AG04449 (cell line): ENCODE results near the gene PARP15.

Experiments
- CTCF ChIA-PET: fragments of 350-600 bp; formaldehyde crosslinking; extraction: SDS; loops from one replicate; lab custom pipeline; 2021; ENCODE audit warnings: antibody characterized with exemption; lab: Yijun Ruan, JAX
- POLR2A ChIA-PET: fragments of 400-600, 350-600 bp; formaldehyde crosslinking; extraction: SDS; loops from one replicate; lab custom pipeline; 2020; ENCODE audit warnings: antibody characterized with exemption, inconsistent platforms; lab: Yijun Ruan, JAX
- DNase-seq: peaks from one replicate; pipeline ENCODE4 v3.0.0-alpha.2; 2010; ENCODE audit warnings: low read depth, low spot score
- H3K4me3 ChIP-seq: 2 replicates; pipeline ENCODE4 v1.5.1; 2011; ENCODE audit warnings: low read depth, mild to moderate bottlenecking, control low read depth, low read length
- TF ChIP-seq, protein P1 (sequence below): IDR thresholded peaks from one replicate; pipeline ENCODE4 v1.5.1; 2011; ENCODE audit warnings: mild to moderate bottlenecking, moderate library complexity, low read length, control low read depth, inconsistent platforms; ENCODE audit not compliant: insufficient read depth; ENCODE audit errors: missing control alignments

PARP15 gene

DNA sequence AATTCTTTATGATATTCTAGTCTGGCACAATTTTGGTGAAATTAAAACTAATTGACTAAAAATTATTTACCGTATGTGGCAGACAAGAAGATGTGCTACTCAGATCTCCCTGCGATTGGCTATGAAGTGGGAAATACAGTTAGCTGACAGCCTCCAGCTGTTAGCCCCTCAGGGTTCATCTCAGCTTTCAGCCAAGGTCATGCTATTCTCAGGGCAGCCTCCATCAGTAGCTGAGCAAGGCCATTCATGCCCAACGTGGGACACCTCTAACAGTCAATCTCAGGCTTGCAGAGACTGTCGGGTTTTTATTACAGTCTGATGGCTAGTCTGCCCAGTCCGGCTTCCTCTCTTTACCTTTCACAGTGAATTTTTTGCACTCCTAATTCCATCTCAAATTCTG is 20.1 kb upstream of the PARP15 start:
- TF ChIP-seq, protein P1, sequence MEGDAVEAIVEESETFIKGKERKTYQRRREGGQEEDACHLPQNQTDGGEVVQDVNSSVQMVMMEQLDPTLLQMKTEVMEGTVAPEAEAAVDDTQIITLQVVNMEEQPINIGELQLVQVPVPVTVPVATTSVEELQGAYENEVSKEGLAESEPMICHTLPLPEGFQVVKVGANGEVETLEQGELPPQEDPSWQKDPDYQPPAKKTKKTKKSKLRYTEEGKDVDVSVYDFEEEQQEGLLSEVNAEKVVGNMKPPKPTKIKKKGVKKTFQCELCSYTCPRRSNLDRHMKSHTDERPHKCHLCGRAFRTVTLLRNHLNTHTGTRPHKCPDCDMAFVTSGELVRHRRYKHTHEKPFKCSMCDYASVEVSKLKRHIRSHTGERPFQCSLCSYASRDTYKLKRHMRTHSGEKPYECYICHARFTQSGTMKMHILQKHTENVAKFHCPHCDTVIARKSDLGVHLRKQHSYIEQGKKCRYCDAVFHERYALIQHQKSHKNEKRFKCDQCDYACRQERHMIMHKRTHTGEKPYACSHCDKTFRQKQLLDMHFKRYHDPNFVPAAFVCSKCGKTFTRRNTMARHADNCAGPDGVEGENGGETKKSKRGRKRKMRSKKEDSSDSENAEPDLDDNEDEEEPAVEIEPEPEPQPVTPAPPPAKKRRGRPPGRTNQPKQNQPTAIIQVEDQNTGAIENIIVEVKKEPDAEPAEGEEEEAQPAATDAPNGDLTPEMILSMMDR: no peak
- CTCF ChIA-PET: interaction anchor here (1.9 to 12.1 kb wide), 2 partner anchors 18 to 121 kb away, joined by 4 to 181 read pairs; partner anchors contain the start of gene PARP14
- DNase-seq: no peak
- H3K4me3 ChIP-seq: no peak overlapping the region
- POLR2A ChIA-PET: no interaction called here

DNA sequence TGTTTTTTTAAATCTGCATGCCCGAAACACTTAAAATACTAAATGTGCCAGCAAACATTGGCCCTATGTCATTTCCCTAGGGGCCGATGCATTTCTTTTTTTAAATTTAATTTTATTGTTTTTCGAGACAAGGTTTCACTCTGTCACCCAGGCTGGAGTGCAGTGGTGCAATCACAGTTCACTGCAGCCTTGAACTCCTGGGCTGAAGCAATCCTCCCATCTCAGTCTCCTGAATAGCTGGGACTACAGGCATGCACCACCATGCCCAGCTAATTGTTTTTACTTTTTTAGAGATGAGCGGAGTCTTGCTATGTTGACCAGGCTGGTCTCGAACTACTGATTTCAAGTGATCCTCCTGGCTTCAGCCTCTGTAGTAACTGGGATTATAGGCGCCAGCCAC is 18.8 kb upstream of the PARP15 start:
- POLR2A ChIA-PET: interaction anchor here (0.6 kb wide), 1 partner anchor 136 kb away, joined by 4 read pairs; no protein-coding TSS in a partner anchor
- TF ChIP-seq, protein P1: no peak
- CTCF ChIA-PET: interaction anchor here (1.1 to 12.1 kb wide), 5 partner anchors 10 to 474 kb away, joined by 3 to 181 read pairs (median 3); partner anchors contain the start of genes FAM162A and PARP14

DNA sequence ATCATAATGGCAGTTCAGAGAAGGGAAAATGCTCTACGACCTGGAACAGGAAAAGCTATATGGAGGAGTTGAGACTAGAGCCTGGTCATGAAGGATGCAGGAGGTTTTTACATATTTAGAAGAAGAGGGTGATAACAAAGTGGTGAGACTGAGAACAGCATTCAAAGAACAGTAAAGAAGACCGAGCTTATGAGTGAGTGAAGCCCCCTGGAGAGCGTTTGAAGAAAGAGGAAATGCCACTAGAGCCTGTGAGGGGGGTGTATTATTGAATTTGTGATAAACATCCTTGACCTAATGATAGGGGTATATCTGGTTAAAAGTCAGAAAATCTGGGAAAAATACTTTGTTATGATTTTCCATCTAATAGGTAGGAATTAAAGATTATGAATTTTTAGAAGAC is 17.5 kb upstream of the PARP15 start:
- ChIA-PET POLR2A (no interaction called here), CTCF (interaction anchor here (0.6 to 12.1 kb wide), 10 partner anchors 9 to 124 kb away, joined by 3 to 181 read pairs (median 3); partner anchors contain the start of gene PARP14)
- H3K4me3 ChIP-seq: no peak overlapping the region
- no peak for DNase-seq
- TF ChIP-seq, protein P1: no peak

More for the DNA sequence above, 18.8 kb upstream of the PARP15 start:
- DNase-seq: no peak
- no peak overlapping the region for H3K4me3 ChIP-seq

DNA sequence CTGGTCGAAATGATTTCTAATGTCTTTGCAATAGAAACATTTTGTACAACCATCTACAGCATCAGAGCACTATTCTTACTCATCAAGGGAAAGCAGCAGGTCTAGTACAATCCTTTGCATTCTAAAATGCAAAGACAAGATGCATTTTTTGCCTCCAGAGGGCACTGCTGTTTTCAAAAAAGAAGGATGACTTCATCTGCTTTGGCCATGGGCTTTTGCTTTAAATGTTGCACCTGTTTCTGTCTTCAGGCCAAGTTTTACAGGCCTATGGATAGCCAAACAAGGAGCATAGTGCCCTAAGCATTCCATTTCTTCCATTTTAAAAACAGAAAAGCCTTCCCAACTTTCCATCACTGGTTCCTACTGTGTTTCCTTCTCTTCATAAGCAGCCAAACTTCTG is 16.8 kb upstream of the PARP15 start:
- H3K4me3 ChIP-seq: no peak overlapping the region
- TF ChIP-seq, protein P1: peak; percentile 54
- POLR2A ChIA-PET: no interaction called here
- no peak for DNase-seq
- CTCF ChIA-PET: interaction anchor here (0.9 to 12.1 kb wide), 7 partner anchors 11 to 118 kb away, joined by 3 to 181 read pairs (median 3); partner anchors contain the start of gene PARP14

DNA sequence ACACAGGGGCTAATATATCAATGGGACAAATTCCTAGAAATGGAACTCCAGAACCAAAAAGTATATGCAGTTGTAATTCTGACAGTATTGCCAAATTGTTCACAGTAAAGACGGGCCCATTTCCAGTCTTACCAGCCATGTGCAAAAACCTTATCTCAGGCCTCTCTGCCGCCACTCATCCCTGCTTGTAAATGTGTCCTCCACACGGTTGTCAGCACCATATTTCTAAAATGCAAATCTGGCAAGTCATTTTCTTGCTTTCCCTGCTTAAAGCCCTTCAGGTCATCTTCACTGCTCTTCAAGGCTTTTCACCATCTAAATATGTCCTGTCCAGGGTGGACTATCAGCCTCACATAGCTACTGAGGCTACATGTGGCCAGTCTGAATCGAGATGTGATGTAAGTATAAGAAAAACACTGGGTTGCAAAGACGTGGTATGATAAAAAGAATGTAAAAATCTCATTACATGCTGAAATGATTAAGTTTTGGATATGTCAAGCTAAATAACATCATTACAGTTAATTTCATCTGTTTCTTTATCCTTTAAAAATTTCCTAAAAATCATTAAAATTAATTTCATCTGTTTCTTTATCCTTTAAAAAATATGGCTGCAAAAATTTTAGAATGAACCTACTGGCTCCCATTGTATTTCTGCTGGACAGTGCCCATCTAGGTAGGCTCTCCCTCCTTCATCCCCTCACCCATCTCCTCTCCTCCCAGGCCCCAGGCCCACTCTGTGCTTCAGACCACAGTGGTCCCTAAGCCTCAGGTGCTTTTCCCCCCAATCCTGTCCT is 14.3 kb upstream of the PARP15 start:
- ChIA-PET CTCF (interaction anchor here (0.8 to 12.1 kb wide), 6 partner anchors 9 to 118 kb away, joined by 3 to 181 read pairs (median 5); partner anchors contain the start of gene PARP14), POLR2A (no interaction called here)
- TF ChIP-seq, protein P1: no peak

DNA sequence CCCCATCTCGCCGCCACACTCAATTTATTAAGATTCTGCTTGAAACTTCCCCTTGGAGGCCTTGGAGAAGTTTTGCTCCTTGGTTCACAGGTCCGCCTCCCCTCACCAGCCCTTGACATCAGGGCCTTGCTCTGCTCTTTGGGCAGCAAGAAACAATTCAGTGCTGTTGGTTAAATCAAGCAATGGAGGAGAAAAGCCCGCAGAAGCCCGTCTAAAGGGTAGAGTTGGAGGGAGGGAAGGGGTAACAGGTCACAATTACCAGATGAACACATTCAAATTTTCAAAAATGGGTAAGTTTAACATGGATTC is 13.8 kb upstream of the PARP15 start:
- CTCF ChIA-PET: interaction anchor here (0.8 to 12.1 kb wide), 4 partner anchors 10 to 115 kb away, joined by 3 to 181 read pairs (median 4); partner anchors contain the start of gene PARP14
- peak overlapping the region; percentile 77 for H3K4me3 ChIP-seq
- POLR2A ChIA-PET: interaction anchor here (1.0 to 1.1 kb wide), 2 partner anchors 115 to 117 kb away, joined by 3 to 6 read pairs; partner anchors contain the start of gene PARP14
- TF ChIP-seq, protein P1: no peak
- DNase-seq: no peak

More for the DNA sequence above, 14.3 kb upstream of the PARP15 start:
- H3K4me3 ChIP-seq: peak overlapping the region; percentile 77
- no peak for DNase-seq
